Activated naive CD8-positive, alpha-beta T cell treated with anti-CD3 and anti-CD28 coated beads, Interleukin-2, amount 50 U/mL, for 16 hours (primary cell): ENCODE data around the gene SMYD3.

ENCODE experiments used
- DNase-seq: peaks from one replicate; pipeline ENCODE4 v3.0.0-alpha.2; 2020; ENCODE audit warnings: low read depth, low spot score

Gene SMYD3

GRCh38 chr1:246214708-246215509 lies 292.2 kb downstream of the SMYD3 start:
- DNase-seq, result no peak

- no peak for DNase-seq
Observed at GRCh38 chr1:246213947-246214346, 293.1 kb downstream of the SMYD3 start.

- no peak for DNase-seq
Observed at GRCh38 chr1:246213502-246213901, 293.6 kb downstream of the SMYD3 start.

DNA sequence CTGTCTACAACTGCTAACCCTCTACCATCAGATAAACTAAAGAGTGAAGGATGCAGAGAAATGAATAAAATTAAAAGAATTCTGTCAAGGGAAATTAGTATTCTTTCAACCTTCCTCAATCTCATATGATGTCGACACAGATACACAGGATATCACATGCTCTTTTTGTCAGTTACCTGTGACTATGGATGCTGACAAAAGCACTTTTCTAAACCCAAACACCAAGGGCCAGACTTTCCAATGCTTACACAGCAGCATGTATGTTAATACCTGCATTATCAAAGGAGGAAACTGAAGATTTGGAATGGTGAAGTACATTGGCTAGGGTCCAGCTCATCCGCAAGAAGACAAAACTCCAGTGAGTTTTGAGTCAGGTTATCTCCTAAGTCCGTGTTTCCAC lies 294.0 kb downstream of the SMYD3 start:
- DNase-seq, result no peak

DNA sequence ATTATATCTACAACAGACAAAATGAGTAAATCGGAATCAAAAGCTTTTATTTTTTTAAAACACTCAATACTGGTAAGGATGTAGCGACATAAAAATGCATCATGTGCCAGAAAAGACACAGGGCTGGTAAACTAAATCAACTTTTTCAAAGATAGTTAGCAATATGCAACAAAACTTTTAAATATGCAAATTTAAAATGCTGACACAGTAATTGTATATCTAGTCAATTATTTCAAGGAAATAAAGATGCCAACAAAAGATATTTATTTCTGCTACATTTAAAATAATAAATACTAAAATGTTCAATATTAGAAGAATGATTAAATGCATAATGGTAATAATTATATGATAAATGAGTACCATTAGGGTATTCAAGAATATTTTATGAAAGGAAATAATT lies 295.1 kb downstream of the SMYD3 start:
- no peak for DNase-seq

GRCh38 chr1:246210756-246211155 lies 296.3 kb downstream of the SMYD3 start:
- no peak for DNase-seq

DNA sequence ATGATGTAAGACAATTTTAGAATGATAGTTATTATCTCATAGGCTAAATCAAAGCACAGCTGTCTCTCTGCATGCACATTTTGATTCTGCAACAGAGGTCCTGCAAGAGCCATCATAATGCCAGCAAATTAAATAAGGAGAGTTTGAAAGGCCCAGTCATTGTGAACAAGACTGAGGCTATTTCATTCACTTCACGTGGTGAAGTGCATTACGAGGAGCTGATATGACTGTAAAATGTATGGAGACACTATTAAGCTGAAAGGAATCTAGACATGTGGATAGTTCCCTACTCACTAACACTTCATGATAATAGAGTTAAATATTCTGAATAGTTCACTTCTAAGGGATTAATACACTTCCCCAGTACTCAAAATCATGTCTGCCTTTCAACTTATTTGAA lies 299.0 kb downstream of the SMYD3 start:
- no peak for DNase-seq

GRCh38 chr1:246203180-246203579 lies 303.9 kb downstream of the SMYD3 start:
- no peak for DNase-seq

- DNase-seq, result no peak
Observed at GRCh38 chr1:246200738-246201137, 306.3 kb downstream of the SMYD3 start.

DNA sequence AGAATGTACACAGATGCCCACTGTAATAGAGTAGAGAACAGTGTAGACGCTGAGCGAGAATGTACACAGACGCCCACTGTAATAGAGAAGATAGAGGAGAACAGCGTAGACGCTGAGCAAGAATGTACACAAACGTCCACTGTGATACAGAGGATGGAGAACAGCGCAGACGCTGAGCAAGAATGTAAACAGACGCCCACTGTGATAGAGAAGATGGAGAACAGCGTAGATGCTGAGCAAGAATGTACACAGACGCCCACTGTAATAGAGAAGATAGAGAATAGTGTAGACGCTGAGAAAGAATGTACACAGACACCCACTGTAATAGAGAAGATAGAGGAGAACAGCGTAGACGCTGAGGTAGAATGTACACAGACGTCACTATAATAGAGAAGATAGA lies 306.9 kb downstream of the SMYD3 start:
- no peak for DNase-seq

DNA sequence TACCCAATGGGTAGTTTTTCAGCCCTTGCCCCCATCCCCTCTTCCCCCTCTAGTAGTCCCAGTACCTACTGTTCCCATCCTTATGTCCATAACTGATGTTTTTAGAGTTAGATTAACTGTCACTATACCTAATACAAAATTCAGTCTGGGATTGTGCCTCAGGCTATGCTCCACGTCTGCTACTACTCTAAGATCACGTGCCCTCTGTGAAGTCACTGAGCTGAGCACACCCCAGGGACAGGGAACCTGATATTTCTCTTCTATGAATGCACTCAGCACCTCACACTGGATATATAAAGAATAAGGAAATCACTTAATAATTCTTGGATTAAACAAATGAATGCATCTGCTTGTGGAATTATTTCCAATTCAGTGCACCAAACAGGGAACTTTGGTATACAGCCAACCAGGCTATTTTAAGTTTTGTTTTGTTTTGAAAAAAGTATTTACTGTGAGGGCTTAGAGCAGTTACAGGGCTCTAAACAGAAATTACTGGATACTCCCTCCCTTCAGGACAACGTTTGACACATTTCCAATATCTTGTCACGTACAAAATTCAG lies 307.9 kb downstream of the SMYD3 start:
- DNase-seq, result no peak

GRCh38 chr1:246198115-246198816 lies 308.8 kb downstream of the SMYD3 start:
- no peak for DNase-seq

GRCh38 chr1:246197076-246197475 lies 310.0 kb downstream of the SMYD3 start:
- DNase-seq, result no peak

DNA sequence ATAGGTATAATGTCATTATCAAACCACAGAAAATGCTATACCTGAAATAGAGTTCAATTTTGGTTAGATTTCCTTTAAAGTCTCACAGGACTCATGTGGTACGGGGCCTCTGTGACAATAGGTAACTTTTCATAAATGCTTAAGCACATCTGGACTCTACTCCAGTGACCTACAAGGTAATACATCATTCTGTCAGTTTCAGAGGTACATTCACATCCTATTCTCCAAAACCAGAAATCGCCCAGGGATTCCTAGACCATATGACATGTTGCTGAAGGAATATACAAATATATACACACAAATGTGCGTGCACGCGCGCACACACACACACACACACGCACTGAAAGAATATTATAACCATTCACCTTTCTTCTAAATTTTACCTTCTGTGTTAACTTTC lies 311.8 kb downstream of the SMYD3 start:
- no peak for DNase-seq

GRCh38 chr1:246193537-246193936 lies 313.5 kb downstream of the SMYD3 start:
- no peak for DNase-seq

- DNase-seq, result no peak
Observed at GRCh38 chr1:246189126-246189525, 318.0 kb downstream of the SMYD3 start.

DNA sequence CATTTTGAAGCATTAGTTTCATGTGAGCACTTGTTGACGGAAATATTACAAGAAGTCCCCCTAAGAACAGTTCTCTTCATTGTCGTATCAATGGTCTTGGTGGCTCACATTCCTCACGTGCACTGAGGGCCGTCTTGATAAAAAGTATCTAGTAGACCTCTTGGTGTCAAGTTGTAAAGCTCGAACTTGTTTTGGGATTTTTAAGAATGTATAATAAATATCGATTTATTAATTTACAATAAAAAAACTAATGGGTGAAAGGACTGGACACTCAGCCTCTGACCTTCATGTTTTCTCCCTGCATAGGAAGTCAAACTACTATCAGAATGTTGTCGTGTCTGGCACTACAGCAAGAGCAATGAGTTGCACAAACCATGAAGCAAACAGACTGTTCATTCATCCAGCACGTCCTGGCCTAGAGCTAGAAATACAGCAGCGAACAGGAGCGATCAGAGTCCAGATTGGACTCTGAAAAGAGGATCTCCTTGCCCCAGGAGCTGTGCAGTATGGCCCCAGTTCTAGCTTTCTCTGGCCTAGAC lies 319.2 kb downstream of the SMYD3 start:
- no peak for DNase-seq

- DNase-seq, result no peak
Observed at GRCh38 chr1:246184503-246184902, 322.6 kb downstream of the SMYD3 start.

DNA sequence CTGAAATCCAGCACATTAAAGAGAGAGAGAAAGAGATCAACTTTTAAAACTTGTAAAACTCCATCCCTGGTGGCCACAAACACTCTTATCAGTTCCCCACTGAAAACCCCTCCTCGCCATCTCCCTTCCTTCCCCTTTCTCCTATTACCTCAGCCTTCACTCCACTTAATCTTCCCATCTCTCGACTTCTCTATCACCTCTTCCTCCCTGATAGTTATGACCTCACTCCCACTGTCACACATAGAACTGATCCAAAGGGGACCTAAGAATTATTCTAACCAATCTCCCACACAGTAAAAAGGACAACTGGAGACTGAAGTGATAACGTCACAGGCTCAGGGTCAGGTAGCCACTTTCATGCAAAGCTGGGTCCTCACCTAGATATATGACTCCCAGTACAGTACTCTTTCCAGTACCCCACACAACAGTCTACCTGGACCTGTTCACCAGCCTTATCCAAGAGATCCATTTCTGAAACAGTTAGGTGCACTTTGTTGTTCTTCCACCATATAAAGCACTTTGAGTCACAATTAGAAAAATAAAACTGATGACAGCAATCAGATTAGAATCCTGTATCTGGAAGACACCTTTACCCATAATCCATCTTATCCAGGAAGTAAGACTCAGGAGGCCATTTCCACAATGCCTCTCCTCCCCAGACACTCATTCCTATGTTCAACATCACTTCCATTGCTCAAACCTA lies 324.8 kb downstream of the SMYD3 start:
- no peak for DNase-seq

DNA sequence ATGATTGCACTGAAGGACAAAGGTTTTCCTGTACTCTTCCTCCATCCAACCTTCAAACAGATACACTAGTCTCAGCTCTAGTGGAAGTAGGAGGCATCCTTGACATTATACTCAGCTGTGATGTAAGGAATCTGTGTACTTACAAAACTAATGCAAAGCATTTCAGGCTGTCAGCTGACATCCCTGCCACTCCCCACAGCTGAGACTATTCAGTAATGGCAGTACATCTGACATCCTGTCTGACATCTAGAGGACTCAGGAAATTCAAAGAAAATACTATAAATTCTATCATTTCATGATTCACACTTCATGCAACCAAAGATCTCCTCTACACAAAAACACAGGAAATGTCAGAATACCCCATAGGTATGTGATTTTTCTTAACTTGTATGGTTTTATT lies 325.8 kb downstream of the SMYD3 start:
- DNase-seq, result no peak

- no peak for DNase-seq
Observed at GRCh38 chr1:246179401-246179800, 327.7 kb downstream of the SMYD3 start.

GRCh38 chr1:246178717-246179311 lies 328.3 kb downstream of the SMYD3 start:
- DNase-seq, result no peak
